B cell (primary cell): ENCODE measurements around the gene FBXO44.

Experiments
- CTCF ChIP-seq: fragments of 200-600 bp; IDR thresholded peaks from one replicate; pipeline ENCODE4 v1.8.0; 2022; ENCODE audit warnings: antibody characterized with exemption, mild to moderate bottlenecking
- EZH2 ChIP-seq: IDR thresholded peaks from 2 replicates; pipeline ENCODE4 v1.6.1; 2012; ENCODE audit warnings: borderline replicate concordance, low read depth, mild to moderate bottlenecking, moderate library complexity, low read length; ENCODE audit not compliant: insufficient read depth, poor library complexity, severe bottlenecking

DNA sequence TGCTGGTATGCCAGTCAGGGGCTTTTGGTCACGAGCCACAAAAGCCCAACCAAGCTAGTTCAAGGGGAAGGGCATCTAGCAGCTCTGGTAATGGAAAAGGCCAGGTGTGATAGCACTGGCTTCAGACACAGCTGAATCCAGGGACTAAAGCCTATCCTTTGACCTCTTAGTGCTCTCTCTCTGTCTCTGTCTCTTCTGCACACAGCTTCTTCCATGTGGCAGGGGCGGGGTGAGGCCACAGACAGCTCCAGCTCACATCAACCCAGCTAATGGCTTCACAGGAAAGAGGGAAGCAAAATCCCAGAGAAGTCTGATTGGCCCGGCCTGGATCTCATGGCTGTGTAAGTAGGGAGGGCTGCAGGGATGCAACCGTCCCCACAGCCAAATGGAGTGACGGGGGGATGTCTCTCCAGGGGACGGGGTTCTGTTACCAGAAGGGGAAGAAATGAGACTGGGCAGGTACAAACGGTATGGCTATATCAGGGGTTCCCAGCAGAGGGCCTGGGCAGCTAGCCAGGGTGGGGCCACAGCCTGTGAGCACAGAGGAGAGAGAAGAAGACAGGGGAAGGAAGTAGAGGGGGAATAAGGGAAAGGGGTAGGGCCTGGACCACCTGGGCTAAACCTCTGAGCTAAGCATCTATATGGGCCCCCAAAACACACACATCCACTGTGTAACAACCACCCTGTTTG, 42.9 kb upstream of the FBXO44 start:
- no peak for TF ChIP-seq CTCF
- no peak for TF ChIP-seq EZH2
